Choroid plexus epithelial cell (primary cell): Measurements from ENCODE around the gene AGO4.

Experiments
- DNase-seq: peaks from one replicate; pipeline ENCODE4 v3.0.0-alpha.2; 2010; ENCODE audit warnings: low read depth
- H3K4me3 ChIP-seq: 2 replicates; pipeline ENCODE4 v1.5.1; 2011; ENCODE audit warnings: low read depth, mild to moderate bottlenecking, control low read depth, low read length, moderate library complexity
- TF ChIP-seq, protein P1 (sequence below): conservative IDR thresholded peaks from 2 replicates; pipeline ENCODE4 v1.5.1; 2011; ENCODE audit warnings: low read depth, mild to moderate bottlenecking, control low read depth, inconsistent platforms, low read length, moderate library complexity

AGO4 gene

DNA sequence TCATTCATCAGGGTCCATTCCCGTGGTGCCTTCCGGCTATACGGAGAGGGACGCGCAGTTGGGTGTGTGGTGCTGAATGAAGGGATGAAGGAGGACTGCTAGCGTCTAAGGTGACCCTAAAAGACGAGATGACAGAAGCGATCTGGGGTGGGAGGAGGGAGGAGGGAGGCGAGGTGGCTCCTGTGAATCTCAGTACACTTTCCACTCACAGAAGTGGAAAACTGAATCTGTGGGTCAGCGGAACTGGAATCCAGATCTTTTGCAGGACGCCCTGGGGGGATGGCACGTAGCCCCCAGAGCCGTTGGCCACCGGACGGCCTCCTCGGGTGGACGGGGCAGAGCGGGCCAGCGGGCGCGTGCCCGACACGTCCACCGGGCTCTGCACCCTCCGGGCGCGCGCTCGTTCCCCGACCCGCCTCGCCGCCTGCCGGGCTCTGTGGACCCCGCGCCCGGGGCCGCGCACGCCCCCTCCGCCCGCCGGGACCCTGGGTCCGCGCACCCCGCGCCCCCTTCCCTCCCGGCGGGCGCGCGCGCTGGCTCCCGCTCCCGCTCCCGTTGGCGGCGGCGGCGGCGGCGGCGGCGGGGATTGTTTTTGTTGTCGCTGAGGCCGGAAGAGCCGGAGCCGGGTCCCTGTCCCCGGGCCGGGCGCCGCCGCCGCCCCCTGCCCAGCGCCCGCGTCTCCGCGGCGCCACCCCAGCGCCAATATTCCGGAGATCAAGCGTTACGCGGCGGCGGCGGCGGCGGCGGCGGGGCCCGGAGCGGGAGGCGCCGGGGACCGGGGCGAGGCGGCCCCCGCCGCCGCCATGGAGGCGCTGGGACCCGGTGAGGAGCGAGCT, at the start of gene AGO4:
Gene AGO4, plus strand, starts transcription at position 403 of the 836 bp plus-strand sequence. Its CDS starts 401 bp downstream, at position 804.
- peak within 1 kb of the TSS; percentile 78 for H3K4me3 ChIP-seq
- DNase-seq: peak; percentile 61
- TF ChIP-seq, protein P1, sequence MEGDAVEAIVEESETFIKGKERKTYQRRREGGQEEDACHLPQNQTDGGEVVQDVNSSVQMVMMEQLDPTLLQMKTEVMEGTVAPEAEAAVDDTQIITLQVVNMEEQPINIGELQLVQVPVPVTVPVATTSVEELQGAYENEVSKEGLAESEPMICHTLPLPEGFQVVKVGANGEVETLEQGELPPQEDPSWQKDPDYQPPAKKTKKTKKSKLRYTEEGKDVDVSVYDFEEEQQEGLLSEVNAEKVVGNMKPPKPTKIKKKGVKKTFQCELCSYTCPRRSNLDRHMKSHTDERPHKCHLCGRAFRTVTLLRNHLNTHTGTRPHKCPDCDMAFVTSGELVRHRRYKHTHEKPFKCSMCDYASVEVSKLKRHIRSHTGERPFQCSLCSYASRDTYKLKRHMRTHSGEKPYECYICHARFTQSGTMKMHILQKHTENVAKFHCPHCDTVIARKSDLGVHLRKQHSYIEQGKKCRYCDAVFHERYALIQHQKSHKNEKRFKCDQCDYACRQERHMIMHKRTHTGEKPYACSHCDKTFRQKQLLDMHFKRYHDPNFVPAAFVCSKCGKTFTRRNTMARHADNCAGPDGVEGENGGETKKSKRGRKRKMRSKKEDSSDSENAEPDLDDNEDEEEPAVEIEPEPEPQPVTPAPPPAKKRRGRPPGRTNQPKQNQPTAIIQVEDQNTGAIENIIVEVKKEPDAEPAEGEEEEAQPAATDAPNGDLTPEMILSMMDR: no peak

DNA sequence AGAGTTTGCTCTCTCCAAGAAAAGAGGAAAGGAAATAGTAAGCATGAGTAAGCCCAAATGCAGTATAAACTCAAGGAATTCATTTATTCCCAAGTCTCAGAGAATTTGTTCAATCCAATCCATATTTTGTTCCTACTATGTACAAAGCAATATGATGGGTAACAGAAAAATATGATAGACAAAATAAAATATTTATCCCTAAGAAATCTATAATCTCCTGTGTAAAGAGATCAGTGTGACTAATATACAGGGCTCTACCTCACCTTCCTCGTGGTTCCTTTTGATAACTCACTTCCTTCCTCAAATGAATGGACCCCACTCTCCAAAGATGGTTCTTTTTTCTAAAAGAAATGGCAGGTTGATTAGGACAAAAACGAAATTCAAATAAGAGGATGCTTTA, 45.7 kb upstream of the AGO4 start:
- DNase-seq: no peak
- no peak overlapping the region for H3K4me3 ChIP-seq
- TF ChIP-seq, protein P1: no peak

DNA sequence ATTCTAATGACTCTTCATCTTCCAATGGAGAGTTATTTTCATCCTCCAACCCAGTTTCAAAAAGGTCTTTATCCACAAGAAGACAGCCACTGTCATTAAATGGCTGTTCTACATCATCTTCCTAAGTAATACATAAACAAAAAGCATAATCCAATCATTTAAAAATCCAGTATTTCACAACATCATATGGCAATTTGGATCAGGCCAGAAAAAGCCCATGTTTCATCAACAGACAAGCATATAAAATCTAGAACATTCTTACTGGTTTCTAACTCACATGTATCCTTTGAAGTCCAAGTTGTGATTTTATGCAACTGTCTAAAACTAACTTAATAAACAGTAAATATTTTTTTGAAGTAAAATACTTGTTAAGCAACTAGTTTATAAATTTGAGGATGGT, 44.6 kb upstream of the AGO4 start:
- H3K4me3 ChIP-seq: no peak overlapping the region
- TF ChIP-seq, protein P1: no peak
- DNase-seq: peak; percentile 10

DNA sequence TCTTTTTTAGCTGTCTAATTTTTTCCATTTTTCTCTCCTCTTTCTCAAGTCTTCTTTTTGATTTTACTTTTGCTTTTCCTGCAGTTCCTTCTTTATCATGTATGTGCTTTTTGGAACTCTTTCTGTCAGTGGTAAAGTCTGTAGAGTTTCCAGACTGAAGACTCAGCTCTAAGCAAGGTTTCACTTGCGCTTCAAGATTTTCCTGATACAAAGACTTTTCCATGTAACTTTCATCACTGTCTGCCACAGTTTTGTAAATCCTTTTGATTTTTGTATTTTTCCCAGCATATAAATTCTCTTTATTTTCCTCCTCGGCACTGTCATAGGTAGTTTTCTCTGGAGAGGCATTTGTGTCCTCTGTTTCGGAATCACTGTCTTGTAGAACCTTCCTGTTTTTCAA, 43.5 kb upstream of the AGO4 start:
- DNase-seq: no peak
- TF ChIP-seq, protein P1: no peak
- H3K4me3 ChIP-seq: no peak overlapping the region

DNA sequence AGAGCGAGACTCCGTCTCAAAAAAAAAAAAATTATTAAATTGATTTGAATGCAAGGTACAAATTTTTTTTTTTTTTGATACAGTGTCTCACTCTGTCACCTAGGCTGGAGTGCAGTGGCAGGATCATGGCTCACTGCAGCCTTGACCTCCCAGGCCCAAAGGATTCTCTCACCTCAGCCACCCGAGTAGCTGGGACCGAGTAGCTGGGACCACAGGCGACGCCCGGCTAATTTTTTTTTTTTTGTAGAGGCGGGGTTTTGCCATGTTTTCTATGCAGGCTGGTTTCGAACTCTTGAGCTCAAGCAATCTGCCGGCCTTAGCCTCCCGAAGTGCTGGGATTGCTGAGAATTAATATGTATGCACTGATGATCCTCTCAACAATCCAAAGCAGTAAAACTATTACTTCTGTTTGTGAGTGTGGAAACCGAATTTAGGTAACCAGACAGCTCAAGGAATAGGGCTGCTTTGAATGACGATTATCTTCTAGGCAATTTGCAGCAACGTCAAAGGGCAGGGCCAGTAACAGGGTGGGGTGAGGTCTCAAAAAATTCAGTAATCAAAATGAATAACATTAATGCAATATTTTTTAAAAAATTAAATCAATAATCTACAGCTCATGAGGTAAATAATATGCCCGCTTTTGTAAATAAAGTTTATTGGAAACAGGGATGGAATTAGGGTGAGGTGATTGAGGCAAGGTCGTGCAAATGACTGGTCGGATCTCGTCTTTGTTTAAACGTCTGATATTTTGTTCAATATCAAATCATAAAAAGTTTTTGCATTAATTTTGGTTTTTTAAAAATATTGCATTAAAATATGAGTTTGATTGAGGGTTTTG, 39.2 kb upstream of the AGO4 start:
- peak overlapping the region; percentile 90 for H3K4me3 ChIP-seq
- TF ChIP-seq, protein P1: no peak
- DNase-seq: peak; percentile 13

DNA sequence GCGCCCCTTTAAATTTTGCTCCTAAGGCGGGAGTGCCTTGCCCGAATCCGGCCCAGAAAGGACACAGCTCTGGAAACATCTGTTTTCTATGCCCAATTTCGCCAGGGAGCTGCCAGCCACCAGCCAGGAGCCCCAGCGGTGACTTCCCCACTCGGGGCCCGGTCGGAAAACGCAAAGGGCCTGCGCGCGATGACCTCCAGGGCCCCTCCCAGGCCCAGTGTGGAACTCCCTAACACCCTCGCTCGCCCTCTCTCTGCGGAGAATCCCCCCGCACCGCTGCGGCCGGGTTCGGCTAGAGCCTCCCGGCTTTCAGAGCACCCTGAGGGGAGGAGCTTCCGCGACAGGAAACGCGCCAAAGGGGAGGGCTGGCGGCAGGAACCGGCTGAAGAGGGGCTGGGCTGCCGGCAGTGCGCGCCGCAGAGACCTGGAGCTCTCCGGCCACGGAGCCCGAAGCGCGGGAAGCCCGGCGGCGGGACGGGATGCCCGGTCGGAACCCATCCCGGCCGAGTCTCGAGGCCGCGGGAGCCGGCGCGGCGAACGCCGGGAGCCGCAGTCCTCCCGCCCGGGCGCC, 38.5 kb upstream of the AGO4 start:
- DNase-seq: peak; percentile 89
- TF ChIP-seq, protein P1: peak; percentile 37

More for the DNA sequence above, 38.5 kb upstream of the AGO4 start:
- H3K4me3 ChIP-seq: peak overlapping the region; percentile 90
